IPS-11a (cell line): ENCODE measurements around the gene NOA1.
A peak's percentile ranks its signal among the peaks of the same experiment; 100 is the strongest.

Experiments used
- H3K4me3 ChIP-seq: one replicate; pipeline ENCODE4 v1.5.1; 2013; ENCODE audit warnings: low read depth, low read length, control low read depth

The NOA1 gene

GRCh38 chr4:56977321-56978012 is at the start of gene NOA1:
NOA1 (minus strand) TSS chr4:56977606; CDS start chr4:56977585, 21 bp downstream.
- H3K4me3 ChIP-seq, result peak within 1 kb of the TSS; percentile 99

- no peak overlapping the region for H3K4me3 ChIP-seq
Observed at GRCh38 chr4:57023104-57023503, 45.7 kb upstream of the NOA1 start.

- H3K4me3 ChIP-seq, result no peak overlapping the region
Observed at GRCh38 chr4:57020467-57021101, 43.2 kb upstream of the NOA1 start.

- no peak overlapping the region for H3K4me3 ChIP-seq
Observed at GRCh38 chr4:57018980-57019379, 41.6 kb upstream of the NOA1 start.

GRCh38 chr4:57013543-57014120 is 36.2 kb upstream of the NOA1 start:
- no peak overlapping the region for H3K4me3 ChIP-seq

GRCh38 chr4:56999751-57000150 is 22.3 kb upstream of the NOA1 start:
- no peak overlapping the region for H3K4me3 ChIP-seq

GRCh38 chr4:56995525-56995924 is 18.1 kb upstream of the NOA1 start:
- H3K4me3 ChIP-seq, result no peak overlapping the region

GRCh38 chr4:56990109-56990905 is 12.9 kb upstream of the NOA1 start:
- no peak overlapping the region for H3K4me3 ChIP-seq

- H3K4me3 ChIP-seq, result no peak overlapping the region
Observed at GRCh38 chr4:56986952-56987351, 9.5 kb upstream of the NOA1 start.

- no peak overlapping the region for H3K4me3 ChIP-seq
Observed at GRCh38 chr4:56986192-56986591, 8.8 kb upstream of the NOA1 start.

GRCh38 chr4:56981795-56982201 is 4.4 kb upstream of the NOA1 start:
- H3K4me3 ChIP-seq, result no peak overlapping the region

- peak overlapping the region; percentile 99 for H3K4me3 ChIP-seq
Observed at GRCh38 chr4:56979421-56980072, 2.1 kb upstream of the NOA1 start.

GRCh38 chr4:56978750-56979303 is 1.4 kb upstream of the NOA1 start, which contains the start of gene POLR2B:
POLR2B (plus strand) TSS chr4:56978896; CDS start chr4:56978986, 90 bp downstream.
- H3K4me3 ChIP-seq, result peak within 1 kb of the TSS; percentile 99

- H3K4me3 ChIP-seq, result peak overlapping the region; percentile 89
Observed at GRCh38 chr4:56976837-56977320, 527 bp downstream of the NOA1 start.

GRCh38 chr4:56976283-56976836 is 1.0 kb downstream of the NOA1 start:
- H3K4me3 ChIP-seq, result peak overlapping the region; percentile 89

GRCh38 chr4:56973336-56973735 is 4.1 kb downstream of the NOA1 start:
- H3K4me3 ChIP-seq, result no peak overlapping the region

- H3K4me3 ChIP-seq, result no peak overlapping the region
Observed at GRCh38 chr4:56972809-56973208, 4.6 kb downstream of the NOA1 start.

GRCh38 chr4:56972389-56972788 is 5.0 kb downstream of the NOA1 start:
- no peak overlapping the region for H3K4me3 ChIP-seq

GRCh38 chr4:56971383-56971782 is 6.0 kb downstream of the NOA1 start:
- no peak overlapping the region for H3K4me3 ChIP-seq

GRCh38 chr4:56961107-56961500 is 16.3 kb downstream of the NOA1 start:
- H3K4me3 ChIP-seq, result no peak overlapping the region
